SHP77 treated with DMSO at 0.1 percent for 48 hours (cell line): ENCODE data around the gene TTC28.

ENCODE experiments used
- DNase-seq: peaks from one replicate; lab custom pipeline; 2025; lab: John Stamatoyannopoulos, UW

Gene TTC28

DNA sequence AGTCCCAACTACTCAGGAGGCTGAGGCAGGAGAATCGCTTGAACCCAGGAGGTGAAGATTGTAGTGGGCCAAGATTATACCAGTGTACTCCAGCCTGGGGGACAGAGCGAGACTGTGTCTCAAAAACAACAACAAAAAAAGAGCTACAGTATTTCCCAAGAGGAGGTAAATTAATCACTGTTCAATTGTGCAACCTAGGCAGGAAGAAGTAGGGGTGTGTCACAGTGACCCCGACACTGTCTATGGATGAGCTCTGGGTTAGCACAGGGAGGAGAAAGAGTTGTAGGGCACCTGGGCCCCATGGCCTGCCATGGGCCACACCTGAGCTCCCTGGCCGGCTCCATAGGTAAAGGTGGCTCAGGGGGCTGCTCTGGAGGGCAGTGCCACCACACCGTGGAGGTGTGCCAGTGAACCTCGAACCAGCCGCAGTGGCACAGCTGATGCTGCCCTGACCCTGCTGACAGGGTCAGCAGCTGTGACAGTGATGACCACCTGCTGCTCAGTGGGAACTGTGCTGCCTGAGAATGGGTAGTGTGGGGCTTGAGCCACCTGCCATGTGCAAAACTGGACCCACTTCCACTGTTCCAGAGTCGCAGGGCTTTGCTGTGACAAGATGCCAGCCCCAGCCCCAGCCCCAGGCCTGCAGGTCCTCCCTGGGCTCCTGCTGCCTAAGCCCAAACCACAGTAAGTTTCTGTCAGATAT is 676.6 kb downstream of the TTC28 start:
- no peak for DNase-seq

DNA sequence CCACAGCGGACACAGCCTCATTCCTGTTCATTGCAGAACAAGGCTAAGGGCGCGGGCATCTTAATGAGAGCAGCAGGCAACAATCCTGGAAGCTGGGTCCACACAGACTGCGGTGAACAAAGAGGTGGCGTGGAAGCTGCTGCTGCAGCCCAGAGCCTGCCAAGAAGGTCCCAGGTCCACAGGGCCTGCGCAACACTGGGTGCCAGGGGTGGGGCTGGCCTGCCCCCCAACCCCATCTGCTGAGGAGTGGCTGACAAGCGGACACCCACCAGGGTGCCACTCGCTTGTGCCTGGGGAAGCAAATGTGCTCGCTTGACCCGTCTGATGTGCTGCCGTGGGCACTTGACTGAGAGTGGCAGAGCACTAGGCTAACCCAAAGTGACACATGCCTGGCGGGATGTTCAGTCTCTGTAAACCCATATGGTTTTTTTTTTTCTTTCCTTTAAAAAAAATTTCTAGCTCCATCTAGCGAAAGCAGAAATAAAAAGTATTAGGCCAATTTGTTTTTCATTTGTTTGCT is 677.4 kb downstream of the TTC28 start:
- DNase-seq = no peak

DNA sequence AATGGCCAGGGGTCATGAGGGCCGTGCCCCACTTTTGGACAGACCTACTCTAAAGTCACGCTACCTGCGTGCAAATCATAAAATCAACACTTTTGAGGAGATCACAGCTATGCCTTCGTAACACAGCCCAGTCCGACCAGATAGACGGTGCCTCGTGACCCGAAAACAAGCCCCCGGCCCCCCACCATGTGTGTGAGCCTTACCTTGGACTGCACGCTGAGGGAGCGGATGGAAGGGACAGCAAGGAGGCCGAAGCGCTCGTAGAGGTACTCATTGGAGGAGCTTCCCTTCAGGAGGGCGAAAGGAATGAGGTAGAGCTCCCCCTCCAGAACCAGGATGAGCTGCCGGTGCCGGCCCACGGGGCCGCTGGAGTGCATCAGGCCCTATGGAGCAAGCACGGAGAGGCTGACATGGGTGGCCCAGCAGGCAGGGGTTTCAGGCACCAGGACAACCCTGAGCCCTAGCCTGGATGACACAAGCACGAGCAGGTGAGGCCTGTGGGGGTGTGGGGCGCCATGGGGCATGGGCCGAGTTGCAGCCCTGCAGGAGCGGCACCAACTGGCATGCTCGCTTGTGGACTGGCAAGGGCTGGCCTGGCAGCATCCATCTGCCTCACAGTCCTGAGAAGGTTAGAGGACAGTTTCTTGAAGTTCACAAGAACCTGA is 678.3 kb downstream of the TTC28 start:
- no peak for DNase-seq

DNA sequence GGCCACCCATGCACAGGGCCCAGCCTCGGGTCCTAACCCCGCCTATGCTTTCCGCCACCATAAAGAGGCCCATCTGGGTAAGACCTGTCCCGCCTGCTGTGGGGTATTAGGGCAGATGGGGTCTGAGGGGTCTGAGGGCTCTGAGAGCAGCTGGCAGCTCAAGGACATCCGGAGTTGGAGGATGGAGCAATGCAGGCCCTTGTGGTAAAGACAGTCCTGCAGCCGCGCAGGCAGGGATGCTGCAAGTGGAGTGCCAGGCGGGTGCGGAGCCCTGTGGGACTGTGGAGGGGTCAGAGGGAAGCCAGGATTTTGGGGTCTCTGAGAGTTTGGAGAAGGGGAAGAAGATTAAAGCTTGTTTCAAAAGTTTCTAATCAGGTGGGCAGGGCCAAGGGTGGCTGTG is 679.3 kb downstream of the TTC28 start:
- DNase-seq = no peak

DNA sequence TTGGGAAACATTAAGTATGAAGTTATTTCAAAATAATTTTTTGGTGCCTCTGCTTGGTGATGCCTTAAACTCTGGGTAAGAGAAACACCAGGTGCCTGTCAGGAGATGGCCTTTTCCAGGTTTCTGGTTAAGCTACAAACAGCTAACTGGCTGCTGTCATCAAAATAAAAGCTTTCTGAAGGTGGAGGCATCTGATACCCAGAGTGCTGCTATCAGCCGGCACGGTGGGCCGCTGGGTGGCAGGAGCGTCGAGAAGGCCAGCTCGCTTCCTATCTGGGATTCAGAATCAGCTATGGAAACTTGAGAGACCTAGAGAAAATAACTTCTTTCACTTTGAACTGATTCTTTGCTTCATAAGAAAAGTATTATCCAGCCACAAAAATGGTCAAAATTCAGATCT is 679.8 kb downstream of the TTC28 start:
- DNase-seq = no peak

DNA sequence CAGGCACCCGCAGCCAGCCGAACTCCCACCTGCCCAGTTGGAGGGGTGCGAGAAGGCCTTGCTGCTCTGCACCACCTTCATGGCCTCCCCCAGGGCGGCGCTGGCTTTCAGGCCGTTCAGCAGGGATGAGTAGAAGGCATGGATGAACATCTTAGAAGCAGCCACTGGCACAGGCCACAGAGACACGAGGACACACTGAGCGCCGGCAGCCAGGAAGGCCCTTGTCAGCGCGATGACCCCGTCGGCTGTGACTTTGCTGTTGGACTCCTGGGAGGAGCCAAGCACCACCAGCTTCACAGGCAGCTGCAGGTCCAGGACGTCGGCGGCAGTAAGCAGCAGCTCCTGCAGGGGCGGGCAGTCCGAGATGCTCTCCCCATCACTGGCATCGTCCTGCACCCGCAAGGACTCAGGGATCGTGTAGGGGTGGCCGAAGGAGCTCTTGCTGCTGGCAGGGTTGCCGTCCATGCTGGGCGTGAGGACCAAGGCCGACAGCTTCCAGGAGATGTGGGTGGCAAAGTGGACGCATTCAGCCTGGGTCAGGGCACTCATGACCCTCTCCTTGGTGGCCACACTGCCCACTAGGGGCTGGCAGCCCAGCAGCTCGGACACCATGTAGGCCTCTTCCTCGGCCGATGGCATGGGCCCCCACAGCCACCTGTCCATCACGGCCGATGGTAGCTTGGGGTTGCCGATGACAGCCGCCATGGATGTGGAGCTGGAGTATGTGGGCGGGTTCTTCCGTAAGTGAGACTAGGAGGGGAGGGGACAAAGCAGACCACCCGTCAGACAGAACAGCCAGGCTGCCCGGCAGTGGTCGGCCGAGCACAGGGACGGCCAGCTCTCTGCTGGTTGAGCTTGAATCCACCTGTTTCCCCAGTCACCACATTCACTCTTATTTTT is 680.9 kb downstream of the TTC28 start:
- DNase-seq = no peak

DNA sequence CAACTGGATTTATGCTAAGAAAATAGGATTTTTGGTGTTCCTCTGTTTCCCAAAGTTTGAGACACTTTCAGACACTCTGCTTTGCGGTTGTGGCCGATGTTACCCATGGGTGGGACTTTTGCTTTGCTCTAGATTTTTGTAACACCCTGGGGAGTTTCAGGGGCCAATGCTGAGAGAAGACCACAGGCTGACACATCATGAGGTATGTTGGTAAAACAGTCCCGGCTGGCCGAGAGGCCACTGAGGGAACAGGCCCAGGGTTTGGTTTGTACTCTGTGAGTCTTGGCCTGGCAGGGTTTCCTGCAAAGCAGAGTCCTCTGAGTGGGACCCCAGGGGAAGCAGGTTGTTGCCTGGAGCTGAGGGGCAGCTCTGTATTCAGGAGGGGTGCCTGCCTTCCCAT is 682.1 kb downstream of the TTC28 start:
- no peak for DNase-seq

DNA sequence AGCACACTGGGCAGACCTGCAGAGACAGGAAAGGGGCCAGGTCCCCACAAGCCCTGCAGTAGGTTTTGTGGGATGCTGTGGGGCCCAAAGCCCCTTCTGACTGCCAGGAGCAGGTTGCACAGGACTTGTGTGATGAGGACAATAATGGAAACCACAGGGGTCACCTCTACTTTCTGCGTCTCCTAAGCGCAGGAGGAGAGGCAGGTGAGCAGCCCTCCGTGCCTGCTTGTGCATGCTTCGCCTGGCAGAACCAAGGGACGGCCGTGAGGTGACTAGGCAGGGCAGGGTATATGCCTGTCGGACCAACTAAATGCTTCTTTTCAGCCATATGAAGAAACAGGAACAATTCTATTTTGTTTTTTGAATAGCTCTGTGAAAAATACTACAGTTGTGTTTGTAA is 682.7 kb downstream of the TTC28 start:
- no peak for DNase-seq

DNA sequence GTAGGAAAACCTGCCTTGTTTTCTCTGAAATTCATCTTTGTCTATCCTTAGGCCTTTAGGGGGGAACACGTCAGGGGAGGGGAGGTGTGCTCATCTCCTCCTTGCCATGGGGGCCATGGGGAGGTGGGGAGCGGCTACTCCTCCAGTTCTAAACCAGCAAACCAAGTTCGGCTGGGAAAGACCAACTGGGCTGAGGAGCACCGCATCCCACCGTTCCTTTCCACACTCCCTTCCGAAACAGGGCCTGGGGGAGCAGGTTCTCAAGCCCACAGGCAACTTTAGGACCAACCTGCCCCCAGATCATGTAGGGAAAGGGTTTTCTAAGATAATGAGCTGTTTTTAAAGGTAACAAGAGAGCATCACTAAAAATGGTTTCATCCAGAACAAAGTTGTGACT is 683.1 kb downstream of the TTC28 start:
- DNase-seq = no peak

DNA sequence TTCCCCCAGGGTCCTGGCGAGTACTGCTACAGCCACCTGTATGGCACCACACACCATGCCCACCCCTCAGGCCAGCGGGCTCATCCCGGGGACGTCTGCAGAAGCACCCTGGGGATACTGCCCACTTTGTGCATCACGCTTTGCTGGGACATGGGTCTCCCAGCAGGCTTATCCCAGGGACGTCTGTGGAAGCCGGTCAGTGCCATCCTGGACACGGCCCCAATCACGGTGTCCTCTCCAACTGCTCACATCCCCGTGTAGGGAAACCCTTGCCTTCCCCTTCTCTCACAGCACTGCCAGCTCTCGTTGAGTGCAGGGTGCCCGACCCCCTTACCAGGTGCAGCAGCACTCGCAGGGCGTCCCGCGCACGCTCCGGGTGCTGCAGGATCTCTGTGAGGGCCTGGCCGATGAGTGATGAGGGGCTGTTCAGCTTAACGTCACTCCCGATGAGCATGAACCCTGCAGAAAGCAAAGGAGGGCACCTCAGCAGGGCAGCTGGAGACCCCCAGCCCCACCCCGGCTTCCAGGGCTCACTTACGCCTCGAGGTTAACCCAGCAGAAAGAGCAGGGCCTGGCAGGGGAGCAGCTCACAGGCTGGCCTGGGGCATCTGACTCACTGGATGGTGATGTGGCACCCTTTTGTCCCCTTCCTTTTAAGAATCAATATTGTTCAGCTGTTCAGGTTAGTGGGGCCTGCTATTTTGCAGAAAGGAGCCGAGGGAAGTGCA is 683.7 kb downstream of the TTC28 start:
- DNase-seq = no peak

DNA sequence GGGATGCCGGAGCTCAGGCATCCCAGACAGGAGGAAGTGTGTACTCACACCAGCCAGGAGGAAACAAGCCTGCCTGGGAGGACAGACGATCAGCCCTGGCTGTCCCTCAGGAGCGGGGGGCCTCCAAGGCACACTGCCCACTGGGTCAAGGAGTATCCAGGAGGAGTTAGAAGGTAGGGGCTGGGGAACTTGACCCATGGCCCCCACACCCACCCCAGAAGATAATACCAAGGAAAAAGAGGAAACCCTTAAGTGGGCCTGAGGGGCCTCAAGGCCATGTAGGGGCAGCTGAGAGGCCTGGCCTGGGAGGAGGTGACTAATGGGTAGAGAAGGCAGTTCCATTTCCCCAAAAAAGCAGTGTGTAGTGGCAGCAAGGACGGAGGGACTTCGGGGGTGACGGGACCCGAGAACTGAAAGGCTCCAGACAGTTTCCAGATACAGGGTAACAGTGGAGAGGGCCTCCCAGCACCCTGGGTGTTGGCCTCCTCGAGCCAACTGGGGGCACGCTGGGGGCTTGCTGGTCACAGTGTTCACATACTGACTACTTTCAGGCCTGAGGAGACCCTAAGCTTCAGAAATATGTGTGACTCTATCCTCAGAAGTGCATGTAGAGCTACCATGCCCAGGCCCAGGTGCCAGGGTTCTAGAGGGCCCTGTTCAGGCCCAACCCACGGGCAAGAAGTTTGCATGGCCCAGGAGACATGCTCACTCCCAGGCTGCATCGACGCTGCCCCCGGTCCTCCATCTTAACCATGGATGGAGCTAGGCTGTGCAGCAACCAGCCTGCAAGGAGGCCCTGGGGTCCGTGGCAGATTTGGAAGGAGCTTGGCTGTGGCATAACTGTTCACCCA is 684.9 kb downstream of the TTC28 start:
- DNase-seq = no peak

DNA sequence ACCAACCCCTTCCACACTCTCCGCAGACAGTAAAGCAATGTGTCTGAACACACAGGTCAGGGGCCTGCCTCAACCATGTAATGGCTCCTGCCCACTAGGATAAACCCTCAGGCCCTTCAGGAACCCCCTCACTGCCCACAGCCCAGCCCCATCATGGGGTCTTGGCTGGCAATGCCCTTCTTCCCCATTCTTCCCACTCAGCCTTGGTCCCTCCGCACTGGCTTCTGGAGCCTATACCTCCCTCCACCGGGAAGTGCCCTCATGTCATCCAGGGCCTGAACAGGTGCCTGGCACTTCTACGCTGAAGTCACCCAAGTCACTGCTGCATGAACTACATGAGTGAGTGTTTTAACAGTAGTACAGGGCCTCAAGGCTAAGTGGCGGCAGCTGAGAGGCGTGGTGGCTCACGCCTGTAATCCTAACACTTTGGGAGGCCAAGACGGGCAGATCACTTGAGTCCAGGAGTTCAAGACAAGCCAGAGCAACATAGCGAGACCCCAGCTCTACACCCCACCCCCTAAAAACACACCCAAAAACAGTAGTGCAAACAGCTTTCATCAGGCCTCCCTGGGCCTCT is 685.8 kb downstream of the TTC28 start:
- no peak for DNase-seq

DNA sequence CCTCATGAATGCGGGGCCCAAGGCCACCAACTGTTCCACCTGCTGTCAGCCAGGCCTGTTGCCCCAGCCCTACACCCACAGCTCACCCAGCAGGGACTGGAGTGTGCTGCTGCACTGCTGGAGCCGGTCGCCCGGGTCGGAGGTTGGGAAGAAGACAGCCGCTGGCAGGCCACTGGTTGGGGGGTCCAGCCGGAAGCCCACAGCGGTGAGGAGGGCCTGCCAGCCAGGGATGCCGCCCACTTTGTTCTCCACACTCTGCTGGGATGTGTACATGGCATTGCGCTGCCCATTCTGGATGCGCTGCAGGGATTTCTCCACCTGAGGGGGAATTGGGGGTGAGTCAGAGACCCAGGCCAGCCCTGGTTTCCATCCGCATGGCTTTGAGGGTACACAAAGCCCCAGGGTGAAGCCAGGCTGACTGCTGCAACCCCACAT is 686.4 kb downstream of the TTC28 start:
- no peak for DNase-seq

DNA sequence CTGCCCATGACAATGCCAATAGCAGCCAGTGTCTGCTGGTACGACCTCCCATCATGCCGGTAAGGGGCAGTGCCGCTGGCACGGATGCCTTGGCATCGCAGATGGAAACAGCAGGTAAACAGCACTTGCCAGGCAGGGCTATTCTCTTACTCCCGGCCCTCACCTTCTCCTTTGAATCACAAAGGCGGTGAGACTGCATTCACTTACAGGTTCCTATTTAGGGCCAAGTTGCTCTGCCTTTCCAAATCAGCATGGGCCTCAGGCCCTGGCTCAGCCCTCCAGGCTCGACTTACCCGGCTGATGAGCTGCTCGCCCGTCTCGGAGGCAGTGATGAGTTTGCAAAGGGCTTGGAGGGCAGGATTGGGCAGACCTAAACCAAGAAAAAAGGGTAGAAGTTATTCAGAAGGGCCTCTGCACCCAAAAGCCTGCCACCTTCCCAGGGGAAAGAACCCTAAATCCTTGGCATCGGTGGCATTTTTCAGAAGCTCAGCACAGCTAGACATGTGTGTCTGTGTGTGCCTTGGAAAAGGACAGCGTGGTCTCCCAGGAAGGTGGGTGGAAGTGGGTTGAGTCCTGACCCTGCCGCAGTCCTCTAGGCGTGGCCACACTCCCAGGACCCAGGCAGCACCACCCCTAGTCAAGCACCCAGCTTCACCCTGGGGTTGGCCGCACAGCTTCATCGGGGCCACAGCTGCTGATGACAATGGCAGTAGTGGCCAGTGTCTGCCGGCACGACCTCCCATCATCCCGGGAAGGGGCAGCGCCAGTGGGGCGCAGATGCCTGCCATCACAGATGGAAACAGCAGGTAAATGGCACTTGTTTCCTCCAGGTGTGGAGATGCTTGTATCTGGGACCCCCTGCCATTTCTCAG is 687.1 kb downstream of the TTC28 start:
- no peak for DNase-seq

DNA sequence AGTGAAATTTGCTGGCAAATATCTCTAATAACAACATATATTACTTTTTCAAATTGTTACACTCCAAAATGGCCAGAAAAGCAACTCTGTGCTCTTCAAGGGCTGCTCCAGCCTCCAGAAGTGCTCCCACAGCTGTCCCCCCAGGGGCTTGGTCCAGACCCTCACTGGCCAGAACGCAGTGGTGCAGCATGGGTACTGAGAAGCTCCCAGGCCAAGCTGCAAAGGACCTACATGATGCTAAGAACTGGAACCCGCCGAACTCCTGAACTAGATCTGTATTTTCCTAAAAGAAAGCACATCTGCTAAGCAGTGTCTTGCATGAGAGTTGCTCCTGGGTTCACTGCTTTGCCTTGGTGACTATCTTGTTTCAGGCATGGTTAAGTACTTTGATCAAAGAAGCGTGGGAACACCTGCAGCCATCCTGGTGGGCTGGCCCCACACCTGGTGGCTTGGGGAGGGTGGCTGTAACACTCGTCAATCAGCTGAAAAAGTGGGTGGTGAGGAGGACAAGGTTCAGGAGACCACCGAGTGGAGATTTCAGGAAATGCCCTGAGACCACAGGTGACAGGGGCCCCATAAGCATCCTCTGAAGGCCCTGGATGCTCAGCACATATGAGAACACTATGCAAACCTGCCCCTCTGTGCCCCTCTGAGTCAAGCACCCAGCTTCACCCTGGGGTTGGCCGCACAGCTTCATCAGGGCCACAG is 687.9 kb downstream of the TTC28 start:
- DNase-seq = no peak

DNA sequence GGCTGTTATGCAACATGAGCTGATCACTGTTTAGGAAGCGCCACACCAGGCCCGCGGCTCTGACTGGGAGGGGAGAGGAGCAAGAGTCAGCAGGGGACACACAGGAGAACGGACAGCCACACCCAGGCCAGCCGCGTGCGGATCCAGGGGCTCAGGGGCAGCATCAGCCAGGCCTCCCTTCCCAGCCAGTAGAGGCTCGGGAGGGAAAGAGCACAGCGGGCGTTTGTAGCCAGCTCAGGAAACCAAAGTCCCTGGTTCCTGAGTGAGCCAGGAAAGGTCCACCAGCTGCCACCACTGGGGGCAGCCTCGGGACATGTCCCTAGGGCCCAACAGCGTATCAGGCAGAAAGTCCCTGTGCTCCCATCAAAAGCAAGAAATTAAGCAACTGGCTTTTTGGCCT is 688.8 kb downstream of the TTC28 start:
- no peak for DNase-seq

DNA sequence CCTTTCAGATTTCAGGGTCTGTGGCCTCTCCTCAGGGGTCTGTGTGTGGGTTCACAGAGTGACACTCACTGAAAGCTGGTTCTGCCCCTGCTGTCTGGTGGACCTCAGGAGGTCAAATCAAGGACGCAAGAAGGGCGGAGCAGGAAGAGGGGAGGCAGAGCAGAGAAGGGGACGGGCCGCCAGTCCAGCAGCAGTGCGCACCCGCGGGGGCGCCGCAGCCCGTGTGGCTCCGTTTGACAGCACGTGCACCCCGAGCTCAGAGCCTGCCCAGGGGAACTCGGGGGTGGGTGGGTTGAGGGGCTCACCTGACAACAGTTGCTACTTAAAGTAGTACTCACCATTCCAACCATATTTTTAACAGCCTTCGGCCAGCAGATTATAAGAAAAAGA is 689.2 kb downstream of the TTC28 start:
- no peak for DNase-seq

DNA sequence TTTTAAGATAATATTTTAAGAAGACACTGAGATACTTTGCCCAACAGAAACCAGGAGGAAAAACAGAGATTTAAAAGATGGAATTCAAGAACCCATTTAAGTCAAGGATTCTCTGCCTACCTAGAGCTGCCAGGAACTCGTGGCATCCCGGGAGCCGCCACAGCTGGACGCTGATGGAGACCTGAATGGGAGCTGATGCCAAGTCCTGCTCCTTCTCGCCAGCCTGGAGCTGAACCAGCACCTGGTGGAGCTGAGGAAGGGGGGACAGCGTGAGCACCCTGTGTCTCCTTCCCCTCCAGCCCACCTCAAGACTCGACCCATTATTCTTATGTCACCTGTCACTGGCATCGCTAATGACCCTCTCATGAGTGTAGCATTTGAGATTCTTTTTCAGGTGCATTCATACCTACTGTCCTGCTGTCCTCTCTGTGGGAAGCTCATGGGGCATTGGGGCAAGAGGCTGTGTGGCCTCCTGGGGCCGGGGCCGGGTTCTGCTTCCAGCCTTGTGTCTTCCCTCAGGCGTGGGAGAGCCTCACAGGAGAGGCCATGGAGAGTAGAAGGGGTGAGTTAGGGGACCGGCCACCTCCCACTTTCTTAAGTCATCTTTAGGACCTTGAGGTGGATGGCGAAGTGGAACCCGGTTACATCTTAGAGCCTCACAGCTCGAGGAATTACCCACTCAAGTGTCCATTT is 689.7 kb downstream of the TTC28 start:
- no peak for DNase-seq
